ENCODE measurements around the gene BMP4.

The BMP4 gene

GRCh38 chr14:53958628-53959027, 2.0 kb upstream of the BMP4 start:
- Histone ChIP-seq H3K4me1 (ENCODE audit: control insufficient read depth, insufficient read depth, low read length) (peaks cover 38% of the 10 kb centered on the region), H3K36me3 (ENCODE audit: control insufficient read depth, insufficient read depth, low read length) (no peaks in the 10 kb centered on the region), H3K27me3 (ENCODE audit: control insufficient read depth, insufficient read depth, low read length) (peaks cover 42% of the 10 kb centered on the region), H3K4me3 (ENCODE audit: low read length) (no peak overlapping the region), H3K9ac (ENCODE audit: low read length) (no peak overlapping the region), H3K9me3 (ENCODE audit: control insufficient read depth, low read length) (no peaks in the 10 kb centered on the region)

DNA sequence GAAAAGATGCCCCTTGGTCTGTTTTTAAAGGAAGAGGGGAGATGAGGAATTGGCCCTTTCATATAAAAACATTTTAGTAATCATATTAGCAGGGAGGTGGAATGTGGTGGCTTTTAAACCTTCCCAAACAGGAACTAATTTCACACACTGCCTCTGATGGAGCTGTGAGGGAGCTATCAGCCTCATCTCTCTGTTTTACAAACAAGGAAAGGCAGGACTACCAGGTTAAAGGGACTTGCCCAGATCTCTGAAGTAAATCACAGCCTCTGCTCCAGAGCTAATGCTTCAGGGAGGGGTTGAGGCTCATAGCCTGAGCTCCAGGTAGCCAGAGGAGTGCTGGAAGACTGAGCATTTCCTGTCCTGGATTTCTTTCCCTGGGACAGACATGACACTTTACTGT, 1.1 kb upstream of the BMP4 start:
- no peaks in the 10 kb centered on the region for H3K36me3 ChIP-seq (ENCODE audit: control insufficient read depth, insufficient read depth, low read length)
- no peak overlapping the region for H3K4me3 ChIP-seq (ENCODE audit: low read length)
- no peak overlapping the region for H3K9ac ChIP-seq (ENCODE audit: low read length)
- peaks cover 29% of the 10 kb centered on the region for H3K4me1 ChIP-seq (ENCODE audit: control insufficient read depth, insufficient read depth, low read length)
- no peaks in the 10 kb centered on the region for H3K9me3 ChIP-seq (ENCODE audit: control insufficient read depth, low read length)
- H3K27me3 ChIP-seq (ENCODE audit: control insufficient read depth, insufficient read depth, low read length), result peaks cover 46% of the 10 kb centered on the region

DNA sequence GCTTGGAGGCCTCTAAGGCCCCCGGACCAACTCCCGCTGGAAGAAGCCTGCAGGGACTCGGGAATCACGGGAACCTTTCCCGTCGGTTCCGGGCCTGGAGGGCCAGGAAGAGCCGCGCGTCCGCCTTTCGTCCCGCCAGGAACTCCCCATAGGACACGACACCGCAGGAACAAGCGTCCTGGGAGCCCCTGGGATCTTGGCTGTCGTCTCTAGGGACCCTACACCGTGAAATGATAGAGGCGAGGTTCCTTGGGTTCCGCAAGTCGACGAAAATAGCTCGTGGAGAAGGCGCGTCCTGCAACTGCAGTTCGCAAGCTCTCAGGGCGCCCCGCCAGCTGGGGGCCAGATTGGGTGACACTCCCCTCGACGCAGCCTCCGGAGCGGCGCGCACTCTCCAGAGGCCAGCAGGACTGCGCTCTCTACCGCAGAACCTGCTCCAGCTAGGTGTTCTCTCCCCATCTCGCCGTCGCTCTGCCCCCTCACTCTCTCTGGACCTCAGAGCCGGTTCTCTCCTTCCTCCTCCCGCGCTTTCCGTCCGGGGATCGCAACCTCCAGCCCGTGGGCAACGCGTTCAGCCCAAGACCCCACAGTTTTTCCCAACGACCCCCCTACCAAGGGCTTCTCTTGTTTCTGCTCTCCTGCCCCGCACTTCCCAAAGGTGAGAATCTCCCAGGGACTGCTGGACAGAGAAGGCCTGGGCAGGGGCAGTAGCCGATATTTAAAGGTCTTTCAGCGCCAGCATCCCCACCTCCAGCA, 776 bp downstream of the BMP4 start:
- Histone ChIP-seq H3K4me1 (ENCODE audit: control insufficient read depth, insufficient read depth, low read length) (peaks cover 28% of the 10 kb centered on the region), H3K27me3 (ENCODE audit: control insufficient read depth, insufficient read depth, low read length) (peaks cover 62% of the 10 kb centered on the region), H3K36me3 (ENCODE audit: control insufficient read depth, insufficient read depth, low read length) (no peaks in the 10 kb centered on the region), H3K9me3 (ENCODE audit: control insufficient read depth, low read length) (no peaks in the 10 kb centered on the region), H3K4me3 (ENCODE audit: low read length) (peak overlapping the region; percentile 0), H3K9ac (ENCODE audit: low read length) (peak overlapping the region; percentile 69)

DNA sequence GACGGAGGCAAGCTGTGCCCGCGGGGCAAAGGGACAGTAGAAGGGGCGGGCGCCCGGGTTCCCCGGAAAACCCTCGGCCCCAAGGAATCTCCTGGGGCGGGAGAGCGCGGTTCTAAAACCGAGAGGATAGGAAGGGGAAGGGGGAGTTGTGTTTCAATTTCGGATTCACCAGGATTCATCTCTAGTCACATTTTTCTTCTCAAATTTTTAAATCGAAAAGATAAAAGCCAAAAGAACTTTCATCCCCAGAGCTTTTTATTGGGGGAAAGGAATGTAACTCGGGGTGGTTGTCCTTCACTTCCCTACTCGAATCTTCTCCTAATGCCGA, 1.4 kb downstream of the BMP4 start:
- Histone ChIP-seq H3K9ac (ENCODE audit: low read length) (peak overlapping the region; percentile 69), H3K36me3 (ENCODE audit: control insufficient read depth, insufficient read depth, low read length) (no peaks in the 10 kb centered on the region), H3K9me3 (ENCODE audit: control insufficient read depth, low read length) (no peaks in the 10 kb centered on the region), H3K4me3 (ENCODE audit: low read length) (no peak overlapping the region), H3K4me1 (ENCODE audit: control insufficient read depth, insufficient read depth, low read length) (peaks cover 28% of the 10 kb centered on the region), H3K27me3 (ENCODE audit: control insufficient read depth, insufficient read depth, low read length) (peaks cover 62% of the 10 kb centered on the region)

GRCh38 chr14:53954551-53955228, 1.9 kb downstream of the BMP4 start:
- Histone ChIP-seq H3K4me3 (ENCODE audit: low read length) (peak overlapping the region; percentile 38), H3K4me1 (ENCODE audit: control insufficient read depth, insufficient read depth, low read length) (peaks cover 28% of the 10 kb centered on the region), H3K9ac (ENCODE audit: low read length) (peak overlapping the region; percentile 69), H3K9me3 (ENCODE audit: control insufficient read depth, low read length) (no peaks in the 10 kb centered on the region), H3K27me3 (ENCODE audit: control insufficient read depth, insufficient read depth, low read length) (peaks cover 62% of the 10 kb centered on the region), H3K36me3 (ENCODE audit: control insufficient read depth, insufficient read depth, low read length) (no peaks in the 10 kb centered on the region)

- H3K9me3 ChIP-seq (ENCODE audit: control insufficient read depth, low read length), result no peaks in the 10 kb centered on the region
- peaks cover 62% of the 10 kb centered on the region for H3K27me3 ChIP-seq (ENCODE audit: control insufficient read depth, insufficient read depth, low read length)
- H3K9ac ChIP-seq (ENCODE audit: low read length), result peak overlapping the region; percentile 69
- H3K36me3 ChIP-seq (ENCODE audit: control insufficient read depth, insufficient read depth, low read length), result no peaks in the 10 kb centered on the region
- H3K4me1 ChIP-seq (ENCODE audit: control insufficient read depth, insufficient read depth, low read length), result peaks cover 28% of the 10 kb centered on the region
- peak overlapping the region; percentile 41 for H3K4me3 ChIP-seq (ENCODE audit: low read length)
Observed at GRCh38 chr14:53953828-53954550, 2.6 kb downstream of the BMP4 start.

DNA sequence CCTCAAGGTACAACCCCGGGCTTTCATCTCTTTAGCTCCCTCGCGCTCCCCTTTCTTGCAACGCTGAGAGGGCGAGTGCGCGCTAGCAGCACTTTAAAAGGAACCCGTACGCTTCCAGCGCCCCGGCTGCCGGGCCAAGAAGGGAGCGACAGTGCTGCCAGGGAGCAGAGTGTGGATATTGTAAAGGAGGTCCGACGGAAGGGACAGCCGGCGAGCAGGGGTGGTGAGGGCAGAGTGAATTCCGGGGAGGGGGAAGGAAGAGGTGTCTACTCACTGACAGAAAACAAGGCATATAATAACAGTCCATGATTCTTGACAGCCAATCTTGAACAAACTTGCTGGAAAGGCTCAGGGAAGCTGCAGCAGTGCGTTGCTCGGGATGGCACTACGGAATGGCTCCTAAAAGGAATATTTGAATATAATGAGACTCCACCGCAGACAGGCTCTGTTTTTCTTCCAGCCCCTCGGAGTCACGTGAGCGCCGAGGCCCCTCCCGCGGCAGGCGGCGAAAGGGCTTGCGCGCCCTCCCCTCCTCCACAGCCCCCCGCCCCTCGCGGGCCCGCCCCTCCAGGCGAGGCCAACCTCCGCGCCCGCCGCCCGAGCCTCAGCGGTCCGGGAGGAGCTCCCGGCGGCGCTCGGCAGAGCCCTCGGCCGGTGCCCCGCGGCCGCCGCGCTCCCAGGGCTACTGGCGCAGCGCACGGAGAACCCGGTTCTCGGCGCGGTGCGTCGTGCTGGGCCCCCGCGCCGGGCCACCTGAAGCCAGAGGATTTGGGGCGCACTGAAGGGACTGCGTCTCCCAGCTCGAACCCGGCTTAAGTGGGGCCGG, 3.4 kb downstream of the BMP4 start:
- Histone ChIP-seq H3K9me3 (ENCODE audit: control insufficient read depth, low read length) (no peaks in the 10 kb centered on the region), H3K27me3 (ENCODE audit: control insufficient read depth, insufficient read depth, low read length) (peaks cover 66% of the 10 kb centered on the region), H3K36me3 (ENCODE audit: control insufficient read depth, insufficient read depth, low read length) (no peaks in the 10 kb centered on the region), H3K4me3 (ENCODE audit: low read length) (peak overlapping the region; percentile 63), H3K9ac (ENCODE audit: low read length) (peak overlapping the region; percentile 69), H3K4me1 (ENCODE audit: control insufficient read depth, insufficient read depth, low read length) (peaks cover 28% of the 10 kb centered on the region)

- H3K4me3 ChIP-seq (ENCODE audit: low read length), result peak overlapping the region; percentile 63
- H3K9me3 ChIP-seq (ENCODE audit: control insufficient read depth, low read length), result no peaks in the 10 kb centered on the region
- H3K36me3 ChIP-seq (ENCODE audit: control insufficient read depth, insufficient read depth, low read length), result no peaks in the 10 kb centered on the region
- peaks cover 28% of the 10 kb centered on the region for H3K4me1 ChIP-seq (ENCODE audit: control insufficient read depth, insufficient read depth, low read length)
- H3K9ac ChIP-seq (ENCODE audit: low read length), result peak overlapping the region; percentile 53
- peaks cover 73% of the 10 kb centered on the region for H3K27me3 ChIP-seq (ENCODE audit: control insufficient read depth, insufficient read depth, low read length)
Observed at GRCh38 chr14:53952533-53952932, 4.1 kb downstream of the BMP4 start.

GRCh38 chr14:53951627-53952303, 4.9 kb downstream of the BMP4 start:
- peaks cover 28% of the 10 kb centered on the region for H3K4me1 ChIP-seq (ENCODE audit: control insufficient read depth, insufficient read depth, low read length)
- H3K27me3 ChIP-seq (ENCODE audit: control insufficient read depth, insufficient read depth, low read length), result peaks cover 75% of the 10 kb centered on the region
- H3K4me3 ChIP-seq (ENCODE audit: low read length), result peak overlapping the region; percentile 6
- no peaks in the 10 kb centered on the region for H3K36me3 ChIP-seq (ENCODE audit: control insufficient read depth, insufficient read depth, low read length)
- peak overlapping the region; percentile 53 for H3K9ac ChIP-seq (ENCODE audit: low read length)
- no peaks in the 10 kb centered on the region for H3K9me3 ChIP-seq (ENCODE audit: control insufficient read depth, low read length)

GRCh38 chr14:53951243-53951626, 5.4 kb downstream of the BMP4 start:
- peaks cover 24% of the 10 kb centered on the region for H3K4me1 ChIP-seq (ENCODE audit: control insufficient read depth, insufficient read depth, low read length)
- no peaks in the 10 kb centered on the region for H3K36me3 ChIP-seq (ENCODE audit: control insufficient read depth, insufficient read depth, low read length)
- H3K4me3 ChIP-seq (ENCODE audit: low read length), result no peak overlapping the region
- H3K9me3 ChIP-seq (ENCODE audit: control insufficient read depth, low read length), result no peaks in the 10 kb centered on the region
- H3K27me3 ChIP-seq (ENCODE audit: control insufficient read depth, insufficient read depth, low read length), result peaks cover 75% of the 10 kb centered on the region
- peak overlapping the region; percentile 28 for H3K9ac ChIP-seq (ENCODE audit: low read length)

GRCh38 chr14:53950031-53950793, 6.4 kb downstream of the BMP4 start:
- no peak overlapping the region for H3K4me3 ChIP-seq (ENCODE audit: low read length)
- no peak overlapping the region for H3K9ac ChIP-seq (ENCODE audit: low read length)
- no peaks in the 10 kb centered on the region for H3K36me3 ChIP-seq (ENCODE audit: control insufficient read depth, insufficient read depth, low read length)
- H3K4me1 ChIP-seq (ENCODE audit: control insufficient read depth, insufficient read depth, low read length), result peaks cover 14% of the 10 kb centered on the region
- peaks cover 72% of the 10 kb centered on the region for H3K27me3 ChIP-seq (ENCODE audit: control insufficient read depth, insufficient read depth, low read length)
- H3K9me3 ChIP-seq (ENCODE audit: control insufficient read depth, low read length), result no peaks in the 10 kb centered on the region
